NB4 (cell line): ENCODE measurements around the gene ACOX2.

Experiments used
- MYC ChIP-seq: IDR thresholded peaks from 2 replicates; pipeline ENCODE4 v1.6.1; 2011; ENCODE audit warnings: low read depth, low read length
- POLR2A ChIP-seq: IDR thresholded peaks from 2 replicates; pipeline ENCODE4 v1.6.1; 2011; ENCODE audit warnings: mild to moderate bottlenecking; ENCODE audit not compliant: insufficient read length; ENCODE audit errors: extremely low read depth
- TF ChIP-seq, protein P1 (sequence below): IDR thresholded peaks from one replicate; pipeline ENCODE4 v1.5.1; 2012; ENCODE audit warnings: low read depth, low read length
- TF ChIP-seq, protein P2 (sequence below): IDR thresholded peaks from 2 replicates; pipeline ENCODE4 v1.6.1; 2011; ENCODE audit warnings: low read depth, low read length

DNA sequence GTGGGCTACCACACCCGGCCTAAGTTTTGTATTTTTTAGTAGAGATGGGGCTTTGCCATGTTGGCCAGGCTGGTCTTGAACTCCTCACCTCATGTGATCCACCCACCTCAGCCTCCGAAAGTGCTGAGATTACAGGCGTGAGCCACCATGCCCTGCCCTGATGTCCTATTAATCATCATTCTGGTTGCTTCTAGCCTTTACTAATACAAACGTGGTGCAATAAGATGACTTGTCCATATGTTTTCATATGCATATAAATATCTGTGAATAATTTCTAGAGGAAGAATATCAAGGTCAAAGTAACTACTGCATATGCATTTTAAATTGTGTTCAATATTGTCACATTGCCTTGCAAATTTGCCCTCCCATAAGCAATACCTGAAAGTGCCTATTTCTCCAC lies 77.8 kb downstream of the ACOX2 start:
- TF ChIP-seq, protein P1, sequence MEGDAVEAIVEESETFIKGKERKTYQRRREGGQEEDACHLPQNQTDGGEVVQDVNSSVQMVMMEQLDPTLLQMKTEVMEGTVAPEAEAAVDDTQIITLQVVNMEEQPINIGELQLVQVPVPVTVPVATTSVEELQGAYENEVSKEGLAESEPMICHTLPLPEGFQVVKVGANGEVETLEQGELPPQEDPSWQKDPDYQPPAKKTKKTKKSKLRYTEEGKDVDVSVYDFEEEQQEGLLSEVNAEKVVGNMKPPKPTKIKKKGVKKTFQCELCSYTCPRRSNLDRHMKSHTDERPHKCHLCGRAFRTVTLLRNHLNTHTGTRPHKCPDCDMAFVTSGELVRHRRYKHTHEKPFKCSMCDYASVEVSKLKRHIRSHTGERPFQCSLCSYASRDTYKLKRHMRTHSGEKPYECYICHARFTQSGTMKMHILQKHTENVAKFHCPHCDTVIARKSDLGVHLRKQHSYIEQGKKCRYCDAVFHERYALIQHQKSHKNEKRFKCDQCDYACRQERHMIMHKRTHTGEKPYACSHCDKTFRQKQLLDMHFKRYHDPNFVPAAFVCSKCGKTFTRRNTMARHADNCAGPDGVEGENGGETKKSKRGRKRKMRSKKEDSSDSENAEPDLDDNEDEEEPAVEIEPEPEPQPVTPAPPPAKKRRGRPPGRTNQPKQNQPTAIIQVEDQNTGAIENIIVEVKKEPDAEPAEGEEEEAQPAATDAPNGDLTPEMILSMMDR, result no peak
- TF ChIP-seq, protein P2, sequence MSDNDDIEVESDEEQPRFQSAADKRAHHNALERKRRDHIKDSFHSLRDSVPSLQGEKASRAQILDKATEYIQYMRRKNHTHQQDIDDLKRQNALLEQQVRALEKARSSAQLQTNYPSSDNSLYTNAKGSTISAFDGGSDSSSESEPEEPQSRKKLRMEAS, result no peak
- no peak for TF ChIP-seq POLR2A
- TF ChIP-seq MYC, result no peak
